Measurements from ENCODE around the gene VCL. TPM values are rescaled to one million over a fixed set of nuclear protein-coding genes. Genes with fewer than 3 reads are reported as not detected.

Gene VCL
- total and polyA plus RNA-seq, 2 of the 8 experiments (the other 6 are each of a cell fraction or from before 2014, with no cell fraction given), result 119 to 377 TPM

DNA sequence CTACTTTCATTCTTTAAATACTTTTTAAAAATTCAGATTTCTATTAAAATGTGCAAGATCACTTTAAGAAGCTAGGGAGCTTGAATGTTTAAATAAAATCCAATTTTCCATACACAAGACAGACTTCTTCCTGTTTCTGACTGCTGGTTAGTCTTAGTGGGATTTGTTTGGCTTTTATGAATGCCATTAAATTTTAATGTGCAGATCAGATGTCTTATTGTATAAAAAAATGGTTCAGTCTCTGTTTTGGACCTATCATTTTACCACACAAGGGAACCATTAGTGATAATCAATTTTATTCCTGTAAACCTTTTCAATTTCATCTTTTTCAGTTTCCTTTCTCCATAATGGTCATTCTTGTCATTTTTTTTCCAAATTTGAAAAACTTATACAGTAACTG lies 63.2 kb downstream of the VCL start:
- Histone ChIP-seq H2BK15ac (ENCODE audit: low read length) (no peak overlapping the region), H4K8ac (ENCODE audit: extremely low read depth, insufficient read depth, low read length) (no peak overlapping the region), H3K79me1 (ENCODE audit: low read depth, low read length) (peaks cover 2% of the 10 kb centered on the region), H2BK12ac (ENCODE audit: low read depth, low read length) (no peak overlapping the region), H2BK5ac (ENCODE audit: low read depth, low read length) (no peak overlapping the region), H3K56ac (replicated peaks; ENCODE audit: insufficient read length, low read depth, low read length) (no peak overlapping the region), H3K27ac (ENCODE audit: low read depth, low read length) (no peak overlapping the region), H3K4ac (replicated peaks; ENCODE audit: insufficient read length, low read depth, low read length) (no peak overlapping the region), H3K23me2 (ENCODE audit: low read depth, low read length) (no peaks in the 10 kb centered on the region), H2BK120ac (replicated peaks; ENCODE audit: low read depth, low read length) (no peak overlapping the region), H3K4me1 (replicated peaks in 1 of 4; ENCODE audit: control insufficient read depth in 3 of 4, insufficient read depth in 4 of 4, low read length in 3 of 4) (peaks cover 0 to 4% (median 0%) of the 10 kb centered on the region in 4 experiments; a peak in 1 of 7 replicates), H4K91ac (replicated peaks; ENCODE audit: insufficient read length, low read length) (no peak overlapping the region), H3K9ac (replicated peaks in 1 of 4; ENCODE audit: extremely low read depth in 1 of 4, low read depth in 3 of 4, low read length in 3 of 4) (no peak overlapping the region), H3K4me3 (ENCODE audit: extremely low read depth in 1 of 4, insufficient read depth in 2 of 4, low read depth in 3 of 4, low read length in 4 of 4) (no peak overlapping the region), H2AFZ (ENCODE audit: low read length) (no peak overlapping the region), H3K36me3 (ENCODE audit: control insufficient read depth in 2 of 4, insufficient read depth in 4 of 4, low read length in 3 of 4) (peaks cover 4 to 16% (median 9%) of the 10 kb centered on the region in 4 experiments; a peak in 6 of 8 replicates), H3K14ac (ENCODE audit: insufficient read length) (no peak overlapping the region), H3K79me2 (ENCODE audit: control insufficient read depth in 1 of 2, insufficient read depth in 2 of 2, low read length in 2 of 2) (peaks cover 0 to 87% of the 10 kb centered on the region in 2 experiments; a peak in 2 of 4 replicates), H3K18ac (ENCODE audit: extremely low read depth, low read length) (no peak overlapping the region), H3K4me2 (ENCODE audit: insufficient read depth in 1 of 2, low read depth in 2 of 2, low read length in 2 of 2) (no peak overlapping the region), H3K27me3 (replicated peaks in 1 of 4; ENCODE audit: control insufficient read depth in 3 of 4, extremely low read depth in 1 of 4, insufficient read depth in 3 of 4, low read length in 3 of 4) (no peaks in the 10 kb centered on the region), H2AK5ac (ENCODE audit: low read depth, low read length) (no peak overlapping the region), H3K23ac (ENCODE audit: insufficient read length) (no peak overlapping the region), H2BK20ac (ENCODE audit: low read length) (no peak overlapping the region), H4K5ac (ENCODE audit: insufficient read length, low read depth, low read length) (no peak overlapping the region), H4K20me1 (replicated peaks in 1 of 2; ENCODE audit: control insufficient read depth in 1 of 2, insufficient read depth in 2 of 2, low read length in 2 of 2) (peaks cover 0 to 2% of the 10 kb centered on the region in 2 experiments), H3K9me3 (ENCODE audit: insufficient read depth in 2 of 2, low read depth in 1 of 2, low read length in 1 of 2) (no peaks in the 10 kb centered on the region)
- ChIA-PET CTCF (ENCODE audit: partially characterized antibody) (no interaction called here), POLR2A (ENCODE audit: partially characterized antibody) (no interaction called here)
- no peak for DNase-seq (ENCODE audit: low read depth in 1 of 2, low spot score in 2 of 2)
- FAIRE-seq, result no peak
- TF ChIP-seq TAF1 (IDR thresholded peaks at IDR 0.05; ENCODE audit: low read depth, low read length), result no peak
- TF ChIP-seq FOSL1 (IDR thresholded peaks at IDR 0.05; ENCODE audit: insufficient read depth, low read depth, low read length), result no peak
- no peak for TF ChIP-seq PHF8 (conservative IDR thresholded peaks at IDR 0.05; ENCODE audit: low read depth, low read length)
- no peak for TF ChIP-seq KDM1A (IDR thresholded peaks at IDR 0.05; ENCODE audit: borderline replicate concordance, low read length)
- TF ChIP-seq MAFK (IDR thresholded peaks at IDR 0.05; ENCODE audit: low read depth, low read length), result no peak
- no peak for TF ChIP-seq SIN3A (conservative IDR thresholded peaks at IDR 0.05 in 1 of 2, IDR thresholded peaks at IDR 0.05 in 1 of 2; ENCODE audit: low read depth in 1 of 2, low read length in 2 of 2)
- no peak for TF ChIP-seq ASH2L (IDR thresholded peaks at IDR 0.05; ENCODE audit: low read length)

All from H1 (cell line).